HepG2 (cell line): Measurements from ENCODE around the gene FAM163B. TPM values are rescaled to one million over a fixed set of nuclear protein-coding genes. Genes with fewer than 3 reads are reported as not detected.

Experiments used
- ATAC-seq: fragments of 200-7000 bp; cut with Tn5 transposase; 3 replicates; pipeline ENCODE4 v1.9.1; 2020; ENCODE audit warnings: mild to moderate bottlenecking, moderate library complexity
- BruUV-seq: library from RNA; stranded (reverse); fragments of 400-500 nt; replicated peaks from 2 replicates; lab custom pipeline; 2021; lab: Mats Ljungman, UMichigan
- CTCF ChIA-PET: fragments of 300-600 bp; formaldehyde crosslinking; extraction: SDS; loops from one replicate; lab custom pipeline; 2021; ENCODE audit warnings: low total read pairs, inconsistent platforms, low intra/inter-chr PET ratio; lab: Yijun Ruan, JAX
- POLR2A ChIA-PET: fragments of 350-600 bp; sonication (Branson Sonifier 250); formaldehyde crosslinking; loops from one replicate; lab custom pipeline; 2020; ENCODE audit warnings: antibody characterized with exemption, inconsistent platforms; lab: Yijun Ruan, JAX
- DNase-seq: peaks from one replicate; pipeline ENCODE4 v3.0.0-alpha.2; 2015; ENCODE audit warnings: low spot score
- FAIRE-seq: peaks from 3 replicates; lab custom pipeline; 2011; peaks lifted over from hg19 to GRCh38; lab: Jason Lieb, UNC
- H2AFZ ChIP-seq: one replicate; pipeline ENCODE4 v1.6.1; 2011; ENCODE audit warnings: low read length, inconsistent platforms
- H3K27ac ChIP-seq: fragments of 300-600 bp; 3 replicates; pipeline ENCODE4 v1.8.0; 2011; ENCODE audit warnings: mixed run types, mild to moderate bottlenecking, mixed read lengths, low read length, inconsistent platforms; ENCODE audit not compliant: insufficient read depth; ENCODE audit errors: extremely low read length
- H3K27me3 ChIP-seq, 2 experiments: fragments of 200-600 bp in 1 of 2; 2 replicates in 1 of 2; 3 replicates in 1 of 2; pipeline versions ENCODE4 v1.6.0 to v1.8.0; 2011; ENCODE audit warnings: low read length in 2 of 2, mild to moderate bottlenecking in 2 of 2, moderate library complexity in 2 of 2, inconsistent platforms in 1 of 2; ENCODE audit not compliant: insufficient read depth in 2 of 2, control insufficient read depth in 1 of 2
- H3K36me3 ChIP-seq, 2 experiments: fragments of 200-600 bp in 1 of 2; replicated peaks in 1 of 2; 2 replicates in 1 of 2; 3 replicates in 1 of 2; pipeline versions ENCODE4 v1.5.1 to v1.8.0; 2011; ENCODE audit warnings: low read length in 2 of 2, inconsistent platforms in 1 of 2; ENCODE audit not compliant: insufficient read depth in 2 of 2, control insufficient read depth in 1 of 2
- H3K4me1 ChIP-seq: 2 replicates; pipeline ENCODE4 v1.5.1; 2012; ENCODE audit warnings: low read length, inconsistent platforms; ENCODE audit not compliant: insufficient read depth
- H3K4me2 ChIP-seq: 2 replicates; pipeline ENCODE4 v1.6.0; 2011; ENCODE audit warnings: low read depth, low read length, inconsistent platforms
- H3K4me3 ChIP-seq, 3 experiments: fragments of 200-600 bp in 1 of 3; sonication (generic), shearing (Covaris generic) in 1 of 3; replicated peaks in 1 of 3; 2 replicates each; pipeline ENCODE4 v1.5.1; 2011 to 2016; ENCODE audit warnings: low read length in 3 of 3, inconsistent platforms in 2 of 3, low read depth in 2 of 3, mild to moderate bottlenecking in 2 of 3, control low read depth in 1 of 3, mixed read lengths in 1 of 3; ENCODE audit not compliant: insufficient read depth in 1 of 3
- H3K79me2 ChIP-seq: one replicate; pipeline ENCODE4 v1.6.1; 2011; ENCODE audit warnings: low read length, inconsistent platforms; ENCODE audit not compliant: insufficient read depth
- H3K9ac ChIP-seq: 2 replicates; pipeline ENCODE4 v1.6.0; 2011; ENCODE audit warnings: mild to moderate bottlenecking, low read depth, low read length, inconsistent platforms; ENCODE audit not compliant: insufficient read depth
- H3K9me3 ChIP-seq: 2 replicates; pipeline ENCODE4 v1.5.1; 2012; ENCODE audit warnings: mild to moderate bottlenecking, low read length
- H4K20me1 ChIP-seq: 2 replicates; pipeline ENCODE4 v1.6.0; 2011; ENCODE audit warnings: inconsistent platforms, mild to moderate bottlenecking, low read length, moderate library complexity; ENCODE audit not compliant: insufficient read depth
- EZH2 ChIP-seq: conservative IDR thresholded peaks from 2 replicates; pipeline ENCODE4 v1.6.1; 2012; ENCODE audit warnings: mild to moderate bottlenecking, low read depth, low read length, moderate library complexity
- RXRA ChIP-seq: sonication (generic); formaldehyde crosslinking; IDR thresholded peaks from 2 replicates; pipeline ENCODE4 v1.5.1; 2020; ENCODE audit warnings: missing genetic modification reagents
- SRY ChIP-seq: sonication (generic); formaldehyde crosslinking; IDR thresholded peaks from 2 replicates; pipeline ENCODE4 v1.8.0; 2022; ENCODE audit warnings: mild to moderate bottlenecking, missing genetic modification reagents
- STAG1 ChIP-seq: sonication (generic); formaldehyde crosslinking; IDR thresholded peaks from 2 replicates; pipeline ENCODE4 v1.4.0; 2020; ENCODE audit warnings: missing genetic modification reagents
- TARDBP ChIP-seq: sonication (generic); formaldehyde crosslinking; IDR thresholded peaks from 2 replicates; pipeline ENCODE4 v1.8.0; 2022; ENCODE audit warnings: mild to moderate bottlenecking, missing genetic modification reagents
- ZNF264 ChIP-seq: sonication (generic); formaldehyde crosslinking; IDR thresholded peaks from 2 replicates; pipeline ENCODE4 v1.4.0; 2020; ENCODE audit warnings: missing genetic modification reagents
- WGBS: methylation state at CpG from one replicate; pipeline ENCODE4 v1.1.6; 2017; ENCODE audit warnings: low lambda C conversion rate; 5-methylcytosine and 5-hydroxymethylcytosine counted together
- in situ Hi-C: cut with HindIII; loops from 2 replicates; pipeline ENCODE4 v1.10.0; 2017; ENCODE audit warnings: low pct_unique_long_range_greater_than_20kb; ENCODE audit not compliant: extremely low pct_ligation_motif_present
- intact Hi-C: fragments of 100-400 bp; cut with micrococcal nuclease; formaldehyde crosslinking; loops from one replicate; pipeline ENCODE4 v1.10.0; 2022; ENCODE audit not compliant: unreplicated experiment
- polyA plus RNA-seq, 8 experiments: library from polyadenylated mRNA; depleted of rRNA in 3 of 8; stranded (reverse) in 7 of 8; unstranded in 1 of 8; fragments of >200 nt; fragmentation: Illumina TruSeq in 4 of 8; extraction: Trizol in 4 of 8; gene quantifications; 2 replicates each; pipeline versions ENCODE4 v1.2.1 to v1.2.3, GENCODE V29; 2011 to 2016; ENCODE audit warnings: low read depth in 4 of 8, missing spikeins in 1 of 8, mixed read lengths in 1 of 8; ENCODE audit not compliant: insufficient read depth in 1 of 8
- total RNA-seq, 5 experiments: library from RNA; depleted of rRNA; stranded (reverse); fragments of >200 nt; fragmentation: Illumina TruSeq; extraction: Trizol; gene quantifications; 2 replicates each; pipeline ENCODE4 v1.2.3, GENCODE V29; 2016; ENCODE audit warnings: low read depth in 1 of 5
- TF ChIP-seq, protein P1 (sequence below): sonication (generic); formaldehyde crosslinking; IDR thresholded peaks from 2 replicates; pipeline ENCODE4 v1.4.0; 2020; ENCODE audit warnings: missing genetic modification reagents, borderline replicate concordance
- TF ChIP-seq, protein P2 (sequence below): sonication (generic); formaldehyde crosslinking; IDR thresholded peaks from 2 replicates; pipeline ENCODE4 v1.5.1; 2020; ENCODE audit warnings: mild to moderate bottlenecking, missing genetic modification reagents, moderate library complexity
- TF ChIP-seq, protein P3 (sequence below): sonication (generic); formaldehyde crosslinking; IDR thresholded peaks from 2 replicates; pipeline ENCODE4 v1.5.0; 2020; ENCODE audit warnings: mild to moderate bottlenecking, missing genetic modification reagents

Gene FAM163B
- total and polyA plus RNA-seq, 2 of the 13 experiments (the other 11 are each of a cell fraction or from before 2014, with no cell fraction given): not detected

DNA sequence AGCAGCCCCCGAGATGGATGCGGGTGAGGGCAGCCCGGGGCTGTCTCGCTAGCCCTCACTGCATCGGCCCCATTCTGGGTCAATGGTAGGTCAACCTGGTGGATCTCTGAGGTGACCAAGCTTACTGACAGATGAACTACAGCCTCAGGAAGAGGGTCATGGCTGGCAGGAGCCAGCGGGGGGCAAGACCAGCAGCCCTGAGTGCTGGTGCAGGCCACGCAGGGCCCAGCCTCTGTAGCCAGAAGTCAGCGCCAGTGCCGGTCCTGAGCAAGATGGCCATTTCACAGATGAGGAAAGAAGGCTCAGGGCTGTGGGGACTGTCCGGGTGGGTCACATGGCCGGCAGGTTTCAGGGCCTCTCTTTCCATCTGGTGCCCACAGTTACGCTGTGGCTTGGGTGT, 21.9 kb upstream of the FAM163B start:
- H4K20me1 ChIP-seq: peaks cover 4% of the 10 kb centered on the region; the same call in 1 of the 2 replicates
- POLR2A ChIA-PET: no interaction called here
- in situ Hi-C loops: no loop called here
- intact Hi-C loops: no loop called here
- no peaks in the 10 kb centered on the region; the same call in 1 of the 2 replicates for H3K9me3 ChIP-seq
- H3K27ac ChIP-seq: no peak overlapping the region
- 54% methylated on average over 4 of the region's 12 CpGs for WGBS
- H3K79me2 ChIP-seq: no peaks in the 10 kb centered on the region
- CTCF ChIA-PET: no interaction called here
- no peak for TF ChIP-seq TARDBP (CRISPR knock-in tag)
- TF ChIP-seq RXRA (CRISPR knock-in tag): no peak
- TF ChIP-seq, protein P1, sequence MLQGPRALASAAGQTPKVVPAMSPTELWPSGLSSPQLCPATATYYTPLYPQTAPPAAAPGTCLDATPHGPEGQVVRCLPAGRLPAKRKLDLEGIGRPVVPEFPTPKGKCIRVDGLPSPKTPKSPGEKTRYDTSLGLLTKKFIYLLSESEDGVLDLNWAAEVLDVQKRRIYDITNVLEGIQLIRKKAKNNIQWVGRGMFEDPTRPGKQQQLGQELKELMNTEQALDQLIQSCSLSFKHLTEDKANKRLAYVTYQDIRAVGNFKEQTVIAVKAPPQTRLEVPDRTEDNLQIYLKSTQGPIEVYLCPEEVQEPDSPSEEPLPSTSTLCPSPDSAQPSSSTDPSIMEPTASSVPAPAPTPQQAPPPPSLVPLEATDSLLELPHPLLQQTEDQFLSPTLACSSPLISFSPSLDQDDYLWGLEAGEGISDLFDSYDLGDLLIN (CRISPR knock-in tag): no peak
- TF ChIP-seq, protein P2, sequence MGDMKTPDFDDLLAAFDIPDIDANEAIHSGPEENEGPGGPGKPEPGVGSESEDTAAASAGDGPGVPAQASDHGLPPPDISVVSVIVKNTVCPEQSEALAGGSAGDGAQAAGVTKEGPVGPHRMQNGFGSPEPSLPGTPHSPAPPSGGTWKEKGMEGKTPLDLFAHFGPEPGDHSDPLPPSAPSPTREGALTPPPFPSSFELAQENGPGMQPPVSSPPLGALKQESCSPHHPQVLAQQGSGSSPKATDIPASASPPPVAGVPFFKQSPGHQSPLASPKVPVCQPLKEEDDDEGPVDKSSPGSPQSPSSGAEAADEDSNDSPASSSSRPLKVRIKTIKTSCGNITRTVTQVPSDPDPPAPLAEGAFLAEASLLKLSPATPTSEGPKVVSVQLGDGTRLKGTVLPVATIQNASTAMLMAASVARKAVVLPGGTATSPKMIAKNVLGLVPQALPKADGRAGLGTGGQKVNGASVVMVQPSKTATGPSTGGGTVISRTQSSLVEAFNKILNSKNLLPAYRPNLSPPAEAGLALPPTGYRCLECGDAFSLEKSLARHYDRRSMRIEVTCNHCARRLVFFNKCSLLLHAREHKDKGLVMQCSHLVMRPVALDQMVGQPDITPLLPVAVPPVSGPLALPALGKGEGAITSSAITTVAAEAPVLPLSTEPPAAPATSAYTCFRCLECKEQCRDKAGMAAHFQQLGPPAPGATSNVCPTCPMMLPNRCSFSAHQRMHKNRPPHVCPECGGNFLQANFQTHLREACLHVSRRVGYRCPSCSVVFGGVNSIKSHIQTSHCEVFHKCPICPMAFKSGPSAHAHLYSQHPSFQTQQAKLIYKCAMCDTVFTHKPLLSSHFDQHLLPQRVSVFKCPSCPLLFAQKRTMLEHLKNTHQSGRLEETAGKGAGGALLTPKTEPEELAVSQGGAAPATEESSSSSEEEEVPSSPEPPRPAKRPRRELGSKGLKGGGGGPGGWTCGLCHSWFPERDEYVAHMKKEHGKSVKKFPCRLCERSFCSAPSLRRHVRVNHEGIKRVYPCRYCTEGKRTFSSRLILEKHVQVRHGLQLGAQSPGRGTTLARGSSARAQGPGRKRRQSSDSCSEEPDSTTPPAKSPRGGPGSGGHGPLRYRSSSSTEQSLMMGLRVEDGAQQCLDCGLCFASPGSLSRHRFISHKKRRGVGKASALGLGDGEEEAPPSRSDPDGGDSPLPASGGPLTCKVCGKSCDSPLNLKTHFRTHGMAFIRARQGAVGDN: no peak
- TF ChIP-seq ZNF264 (CRISPR knock-in tag): no peak
- no peak for TF ChIP-seq SRY
- TF ChIP-seq STAG1: no peak
- no peak for TF ChIP-seq EZH2
- TF ChIP-seq, protein P3, sequence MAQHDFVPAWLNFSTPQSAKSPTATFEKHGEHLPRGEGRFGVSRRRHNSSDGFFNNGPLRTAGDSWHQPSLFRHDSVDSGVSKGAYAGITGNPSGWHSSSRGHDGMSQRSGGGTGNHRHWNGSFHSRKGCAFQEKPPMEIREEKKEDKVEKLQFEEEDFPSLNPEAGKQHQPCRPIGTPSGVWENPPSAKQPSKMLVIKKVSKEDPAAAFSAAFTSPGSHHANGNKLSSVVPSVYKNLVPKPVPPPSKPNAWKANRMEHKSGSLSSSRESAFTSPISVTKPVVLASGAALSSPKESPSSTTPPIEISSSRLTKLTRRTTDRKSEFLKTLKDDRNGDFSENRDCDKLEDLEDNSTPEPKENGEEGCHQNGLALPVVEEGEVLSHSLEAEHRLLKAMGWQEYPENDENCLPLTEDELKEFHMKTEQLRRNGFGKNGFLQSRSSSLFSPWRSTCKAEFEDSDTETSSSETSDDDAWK (CRISPR knock-in tag): no peak
- TF ChIP-seq, all 625 proteins: peak for 0
- no peak overlapping the region for H3K4me2 ChIP-seq
- H3K27me3 ChIP-seq: peaks cover 15 to 74% of the 10 kb centered on the region in 2 experiments
- no peak overlapping the region for H3K9ac ChIP-seq
- no peak overlapping the region for H3K4me3 ChIP-seq
- no TSS peak for BruUV-seq
- H2AFZ ChIP-seq: no peak overlapping the region
- no peak for DNase-seq
- no peaks in the 10 kb centered on the region for H3K4me1 ChIP-seq
- no peak for FAIRE-seq
- H3K36me3 ChIP-seq: no peaks in the 10 kb centered on the region
- no peak for ATAC-seq
